Prostate gland (tissue), 2 donors: ENCODE measurements around the gene GAGE12J.
"Not testable (repeated sequence)": the region's sequence is repeated elsewhere in the genome, so short reads cannot be mapped to it uniquely, and the experiment has no call there.

Experiments used
- CTCF ChIP-seq, 4 experiments: fragments of 200-600 bp in 2 of 4; fragments of 450-650 bp in 2 of 4; sonication (generic) in 2 of 4; IDR thresholded peaks; 1 replicate in 3 of 4; 2 replicates in 1 of 4; pipeline ENCODE4 v1.5.1; 2016 to 2019; ENCODE audit warnings: antibody characterized with exemption in 4 of 4, mild to moderate bottlenecking in 2 of 4, moderate library complexity in 2 of 4
- POLR2A ChIP-seq: fragments of 450-650 bp; IDR thresholded peaks from one replicate; pipeline ENCODE4 v1.6.1; 2016; ENCODE audit warnings: antibody characterized with exemption, mild to moderate bottlenecking

- not testable (repeated sequence) for TF ChIP-seq CTCF (IDR thresholded peaks at IDR 0.05); POLR2A
These were observed 9.4 kb downstream of the GAGE12J start, which contains the start of gene GAGE13 for GRCh38 chrX:49331282-49331681.
